ENCODE data around the gene TUB.

Gene TUB

GRCh38 chr11:8045839-8046238 lies 35.2 kb upstream of the TUB start:
- no peak for DNase-seq

GRCh38 chr11:8047382-8047781 lies 33.6 kb upstream of the TUB start:
- no peak for DNase-seq

- no peak for DNase-seq
Measured at GRCh38 chr11:8049084-8049483, 31.9 kb upstream of the TUB start.

DNA sequence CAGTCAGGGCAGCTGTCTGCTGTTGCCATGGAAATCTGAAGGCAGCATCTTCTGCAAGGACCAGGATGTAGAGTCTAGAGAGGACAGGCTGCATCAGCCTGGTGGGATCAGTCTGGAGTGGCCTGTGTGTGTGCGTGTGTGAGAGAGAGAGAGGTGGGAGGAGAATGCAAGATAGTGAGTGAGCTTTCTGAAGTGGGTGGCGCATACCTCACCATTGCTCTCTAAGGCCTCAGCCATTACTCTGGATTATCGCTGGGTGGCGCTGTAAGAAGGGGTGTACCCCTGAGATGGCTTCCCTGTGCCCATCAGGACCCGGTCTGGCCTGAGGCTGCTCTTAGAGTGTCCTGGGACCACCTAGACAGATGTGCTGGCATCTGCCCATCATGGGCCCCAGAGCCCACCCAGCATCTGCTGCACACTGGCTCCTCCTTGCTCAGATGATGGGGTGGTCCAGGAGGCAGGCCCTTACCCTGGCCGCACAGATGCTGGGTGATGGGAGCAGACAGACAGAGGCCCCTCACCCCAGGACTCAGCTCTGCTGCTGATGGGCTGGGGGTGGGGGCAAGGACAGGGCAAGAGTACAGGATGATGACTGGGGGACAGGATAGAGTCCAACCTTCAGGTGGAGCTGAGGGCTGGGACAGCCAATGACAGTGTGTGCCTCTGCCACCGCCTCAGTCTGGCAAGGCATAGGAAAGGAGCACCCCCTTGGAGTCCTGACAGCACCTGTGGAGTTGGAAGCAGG lies 25.7 kb upstream of the TUB start:
- DNase-seq, result no peak

DNA sequence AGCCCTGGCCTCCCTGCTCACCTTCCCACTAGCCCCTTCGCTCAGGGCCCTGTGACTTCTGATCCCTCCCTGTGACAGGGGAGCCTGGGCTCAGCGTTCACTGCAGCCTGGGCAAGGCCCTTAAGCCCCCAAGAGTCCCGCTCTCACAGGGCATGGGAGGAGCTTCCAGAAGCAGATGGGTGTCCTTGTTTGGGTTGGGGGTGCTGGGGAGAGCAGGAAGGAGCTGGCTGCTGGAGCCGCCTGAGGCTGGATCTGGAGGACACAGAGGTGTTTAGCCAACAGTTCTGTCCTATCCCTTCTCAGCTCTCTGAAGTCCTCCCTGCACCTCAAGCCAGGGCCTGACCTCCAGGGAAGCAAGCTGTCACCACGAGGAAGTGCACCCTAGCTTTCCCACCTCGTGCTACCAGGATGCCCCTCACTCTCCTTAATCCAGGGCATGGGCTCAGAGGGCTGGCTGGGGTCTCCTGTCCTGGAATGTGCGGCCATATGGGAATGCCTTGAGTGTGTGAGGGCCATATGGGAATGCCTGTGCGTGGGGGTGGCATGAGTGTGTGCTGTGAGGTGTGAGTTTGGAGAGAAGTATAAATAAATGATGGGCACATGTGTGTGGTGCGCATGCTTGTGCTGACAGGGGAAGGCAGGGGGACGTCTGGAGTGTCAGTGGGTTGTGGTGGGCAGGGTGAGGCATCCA lies 25.0 kb upstream of the TUB start:
- no peak for DNase-seq

GRCh38 chr11:8056810-8057463 lies 24.1 kb upstream of the TUB start:
- no peak for DNase-seq

- DNase-seq, result no peak
Measured at GRCh38 chr11:8058216-8058615, 22.8 kb upstream of the TUB start.

GRCh38 chr11:8059030-8059429 lies 22.0 kb upstream of the TUB start:
- DNase-seq, result no peak

DNA sequence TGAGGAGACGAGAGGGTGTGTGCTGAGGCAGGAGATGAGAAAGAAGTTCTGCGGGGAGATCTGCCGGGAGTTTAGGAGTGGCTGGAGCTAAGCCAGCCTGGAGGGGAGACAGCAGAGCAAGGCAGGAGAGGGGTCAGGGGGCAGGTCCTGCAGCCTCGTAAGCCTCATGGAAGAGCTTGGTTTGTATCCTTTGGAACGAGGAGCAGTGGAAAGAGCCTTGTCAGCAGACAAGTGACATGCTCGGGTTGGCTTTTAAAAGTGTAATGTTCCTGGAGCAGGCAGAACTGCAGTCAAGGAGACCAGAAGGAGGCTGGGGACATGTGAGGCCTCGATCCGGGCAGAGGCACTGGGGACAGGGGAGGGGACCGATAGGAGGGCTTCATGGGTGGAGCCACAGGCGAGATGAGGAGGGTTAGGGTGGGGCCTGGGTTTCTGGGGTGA lies 21.4 kb upstream of the TUB start:
- no peak for DNase-seq

DNA sequence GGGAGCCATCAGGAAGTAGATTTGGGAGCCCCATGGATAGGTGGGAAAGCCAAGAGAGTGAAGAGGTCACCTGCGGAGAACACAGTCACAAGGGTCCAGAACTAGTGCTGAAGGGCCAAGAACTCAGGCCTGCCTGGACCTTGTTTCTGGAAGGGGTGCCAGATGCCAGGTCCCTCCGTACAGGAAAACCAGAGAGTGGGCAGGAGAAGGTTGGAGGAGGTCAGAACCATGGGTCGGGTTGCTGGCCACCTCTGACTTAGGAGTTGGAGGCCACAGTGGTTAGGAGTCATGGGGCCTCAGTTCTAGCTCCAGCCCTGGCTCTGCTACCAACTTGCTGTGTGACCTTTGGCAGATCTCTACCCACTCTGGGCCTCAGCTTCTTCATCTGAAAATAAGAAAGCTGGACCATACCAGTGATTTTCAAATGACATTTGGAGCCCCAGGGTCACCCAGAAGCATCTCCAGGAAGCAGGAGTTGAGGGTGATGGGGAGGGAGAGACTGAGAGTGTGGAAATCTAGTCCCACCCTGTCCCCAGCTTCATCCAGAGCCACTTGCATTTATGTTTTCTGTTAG lies 20.8 kb upstream of the TUB start:
- no peak for DNase-seq

DNA sequence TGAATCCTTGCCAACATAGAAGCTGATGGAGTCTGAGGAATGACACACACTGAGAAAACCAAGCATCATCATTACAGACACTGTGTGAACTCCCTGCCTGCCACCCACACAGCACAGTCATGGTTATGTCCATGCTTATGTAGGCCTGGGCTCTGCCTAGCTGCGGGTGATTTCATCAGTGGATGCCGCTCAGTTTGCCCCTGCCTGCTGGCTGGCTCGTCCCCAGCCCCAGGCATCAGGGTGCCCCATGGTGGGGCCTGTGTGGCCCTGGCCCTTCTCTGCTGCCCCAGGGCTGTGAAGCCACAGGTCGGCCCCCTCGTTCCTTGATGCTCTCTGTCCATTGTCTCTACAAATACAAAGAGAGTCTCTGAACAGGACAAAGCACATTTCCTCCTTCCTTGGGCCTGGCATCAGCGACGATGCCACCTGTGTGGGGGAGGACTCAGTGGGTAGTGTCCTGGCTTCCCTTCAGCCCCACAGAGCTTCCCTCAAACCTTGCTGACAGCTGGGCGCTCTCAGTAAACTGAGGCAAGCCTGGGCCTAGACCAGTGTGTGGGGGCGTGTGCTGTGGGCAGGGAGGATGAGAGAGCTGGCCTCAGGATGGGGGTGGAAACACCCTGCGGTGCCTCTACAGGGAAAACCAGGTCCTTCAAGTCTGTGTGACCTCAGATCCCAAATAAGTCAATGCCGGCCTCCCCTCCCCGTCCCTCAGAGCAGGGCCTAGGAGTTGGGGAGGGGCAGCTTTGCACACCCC lies 20.0 kb upstream of the TUB start:
- DNase-seq, result no peak

GRCh38 chr11:8061555-8062428 lies 19.2 kb upstream of the TUB start:
- no peak for DNase-seq

DNA sequence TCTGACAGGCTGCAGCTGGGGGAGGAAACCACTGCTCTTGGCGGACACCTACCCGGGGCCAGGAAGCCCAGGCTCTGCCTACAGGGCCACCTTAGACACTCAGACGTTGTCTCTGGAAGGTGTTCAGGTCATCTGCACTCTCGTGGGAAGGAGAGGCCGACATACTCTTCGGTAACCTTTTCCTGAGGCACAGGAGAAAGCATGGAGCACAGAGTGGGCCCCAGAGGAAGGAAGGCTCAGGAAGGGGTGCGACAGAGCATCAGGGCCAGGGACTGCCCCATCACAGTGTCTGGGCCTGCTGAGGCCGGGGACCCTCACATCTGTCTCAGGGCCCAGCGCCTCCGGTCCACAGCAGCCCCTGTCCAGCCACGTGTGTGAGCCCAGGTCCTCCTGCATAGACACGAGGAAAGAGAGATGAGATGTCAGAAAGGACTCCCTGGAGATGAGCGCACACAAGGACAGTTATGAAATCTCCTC lies 18.2 kb upstream of the TUB start:
- DNase-seq, result no peak

DNA sequence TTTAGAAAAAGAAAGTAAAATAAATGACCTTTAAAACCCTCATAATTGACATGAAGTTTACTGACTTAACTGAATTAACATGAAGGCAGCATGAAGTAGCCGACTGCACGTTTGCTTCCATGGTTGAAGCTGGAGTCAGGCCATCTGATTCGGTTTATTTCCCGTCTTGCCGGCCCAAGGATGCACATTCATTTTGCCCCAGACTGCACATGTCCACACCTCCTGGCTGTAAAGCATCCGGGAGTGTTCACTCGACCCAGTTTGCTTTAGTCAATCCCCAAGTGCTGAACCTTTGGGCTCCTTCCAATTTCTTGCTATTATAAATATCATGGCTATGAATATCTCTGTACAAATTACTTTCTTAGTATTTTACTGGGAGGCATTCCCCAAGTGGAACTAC lies 17.7 kb upstream of the TUB start:
- no peak for DNase-seq

DNA sequence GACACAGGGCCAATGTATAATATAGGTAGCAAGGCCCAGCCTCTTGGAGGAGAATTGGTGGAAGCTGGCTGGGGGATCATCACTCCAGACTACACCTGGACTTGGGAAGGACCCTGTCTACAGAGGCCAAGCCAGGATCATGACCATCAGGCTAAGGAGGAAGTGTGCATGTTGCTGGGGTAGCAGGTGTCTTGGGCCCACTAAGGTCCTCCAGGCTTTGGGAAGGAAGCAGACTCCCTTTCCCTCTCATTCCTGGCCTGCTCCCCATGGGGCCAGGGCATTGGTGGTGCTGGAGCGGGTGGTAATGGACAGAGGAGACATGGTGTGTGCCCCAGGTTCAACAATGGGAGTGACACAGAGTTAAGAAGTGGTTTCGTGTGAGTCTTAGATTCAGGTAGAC lies 16.0 kb upstream of the TUB start:
- DNase-seq, result no peak

- no peak for DNase-seq
Measured at GRCh38 chr11:8066036-8066910, 14.7 kb upstream of the TUB start.

- DNase-seq, result no peak
Measured at GRCh38 chr11:8066911-8067455, 14.0 kb upstream of the TUB start.

- DNase-seq, result no peak
Measured at GRCh38 chr11:8067567-8067928, 13.5 kb upstream of the TUB start.

DNA sequence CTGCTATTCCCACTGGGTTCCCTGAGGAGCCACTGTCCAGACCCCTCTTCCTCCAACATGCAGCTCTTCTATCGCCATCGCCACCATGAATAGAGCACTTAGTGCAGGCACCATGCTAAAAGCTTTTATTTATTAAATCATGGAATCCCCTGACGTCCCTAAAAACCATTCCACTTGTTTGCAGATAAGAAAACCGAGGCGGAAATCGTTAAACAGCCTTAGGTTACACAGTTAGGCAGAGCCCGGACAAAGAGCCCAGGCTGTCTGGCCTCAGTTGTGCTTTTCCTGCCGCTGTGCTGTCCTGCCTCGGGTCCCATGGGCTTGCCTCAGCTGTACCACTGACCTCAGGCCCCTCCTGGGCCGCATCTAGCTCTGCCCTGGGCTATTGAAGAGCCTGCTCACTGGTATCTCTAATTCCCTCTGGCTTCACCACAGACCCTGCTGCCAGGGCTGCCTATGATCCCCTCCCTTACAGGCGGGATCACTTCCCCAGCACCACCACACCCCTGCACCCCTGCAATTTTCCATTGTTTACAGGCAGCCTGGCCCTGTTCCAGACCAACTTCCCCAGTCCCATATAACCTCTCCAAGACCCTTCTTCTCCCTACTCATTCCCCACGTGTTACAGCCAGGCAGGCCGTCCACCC lies 13.0 kb upstream of the TUB start:
- no peak for DNase-seq

- DNase-seq, result no peak
Measured at GRCh38 chr11:8068605-8069221, 12.3 kb upstream of the TUB start.
